ENCODE measurements around the gene COLGALT1. TPM values are rescaled to one million over a fixed set of nuclear protein-coding genes. Genes with fewer than 3 reads are reported as not detected.

COLGALT1 gene
- total and polyA plus RNA-seq, 9 of the 15 experiments (the other 6 are each of a cell fraction or from before 2014, with no cell fraction given), result 4.9 to 119 (median 82.6) TPM

DNA sequence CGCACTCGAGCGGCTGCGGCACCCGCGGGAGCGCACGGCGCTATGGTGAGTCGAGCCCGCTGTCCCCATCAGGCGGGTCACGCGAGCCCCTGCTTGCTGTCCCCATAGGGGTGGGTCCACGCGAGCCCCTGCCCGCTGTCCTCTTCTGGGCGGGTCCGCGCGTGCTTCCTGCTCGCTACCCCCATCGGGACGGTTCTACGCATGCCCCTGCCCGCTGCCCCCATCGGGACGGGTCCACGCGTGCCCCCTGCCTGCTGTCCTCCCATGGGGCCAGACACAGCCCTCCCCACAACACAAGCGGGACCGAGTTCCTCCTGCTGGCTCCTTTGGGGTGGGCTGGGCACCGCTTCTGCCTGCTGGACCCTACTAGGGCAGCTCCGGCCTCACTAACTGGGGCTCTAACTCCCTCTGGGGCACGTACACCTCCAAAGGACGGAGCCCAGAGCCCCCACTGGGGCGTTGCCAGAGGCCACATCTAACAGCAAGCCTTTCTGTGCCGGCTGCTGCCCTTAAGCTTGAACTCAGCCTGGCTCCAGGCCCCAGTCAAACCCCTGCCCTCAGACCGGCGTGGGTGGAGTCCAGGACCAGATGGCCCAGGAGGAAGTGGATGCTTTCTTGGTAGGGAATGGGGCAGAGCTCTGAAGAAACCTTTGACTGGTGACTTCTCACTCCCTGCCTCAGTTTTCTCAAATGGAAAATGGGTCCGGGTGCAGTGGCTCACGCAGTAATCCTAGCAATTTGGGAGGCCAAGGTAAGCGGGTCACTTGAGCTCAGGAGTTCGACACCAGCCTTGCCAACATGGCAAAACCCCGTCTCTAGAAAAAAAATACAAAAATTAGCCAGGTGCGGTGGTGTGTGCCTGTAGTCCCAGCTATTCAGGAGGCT, 722 bp downstream of the COLGALT1 start (continued):
- TF ChIP-seq HDAC3 (IDR thresholded peaks at IDR 0.05; ENCODE audit: borderline replicate concordance, partially characterized antibody) (no peak), ZNF212 (CRISPR knock-in tag; IDR thresholded peaks at IDR 0.05) (no peak), MEIS2 (IDR thresholded peaks at IDR 0.05; ENCODE audit: partially characterized antibody) (no peak), FOXK1 (CRISPR knock-in tag; IDR thresholded peaks at IDR 0.05; ENCODE audit: borderline replicate concordance) (0 out of 2 replicates have a peak, but pooled peaks have one; percentile 24), ZNF318 (IDR thresholded peaks at IDR 0.05; ENCODE audit: borderline replicate concordance in 1 of 2, low read depth in 1 of 2) (no peak), TSC22D4 (tag; IDR thresholded peaks at IDR 0.05) (no peak), RFX1 (IDR thresholded peaks at IDR 0.05) (no peak), NCOA6 (IDR thresholded peaks at IDR 0.05) (no peak), SMAD4 (CRISPR knock-in tag; conservative IDR thresholded peaks at IDR 0.05) (no peak)

Data from K562 (cell line).